Dendritic cell treated with granulocyte-macrophage colony-stimulating factor and Interleukin-4, amounts not matched to agents 40 ng/mL and 50 ng/mL, for 4 days (primary cell): ENCODE measurements around the gene SEC31A.
"Not testable (repeated sequence)": the region's sequence is repeated elsewhere in the genome, so short reads cannot be mapped to it uniquely, and the experiment has no call there.

Source experiments
- H3K27ac Mint-ChIP-seq: one replicate; pipeline ENCODE4 v1.8.0; 2022; ENCODE audit warnings: mild to moderate bottlenecking, mixed read lengths
- H3K27me3 Mint-ChIP-seq: one replicate; pipeline ENCODE4 v1.8.0; 2022; ENCODE audit warnings: mild to moderate bottlenecking, mixed read lengths
- H3K36me3 Mint-ChIP-seq: one replicate; pipeline ENCODE4 v1.8.0; 2022; ENCODE audit warnings: low read depth, mixed read lengths
- H3K4me1 Mint-ChIP-seq: one replicate; pipeline ENCODE4 v1.8.0; 2022; ENCODE audit warnings: low read depth, mixed read lengths
- H3K4me3 Mint-ChIP-seq: one replicate; pipeline ENCODE4 v1.8.0; 2022; ENCODE audit warnings: mild to moderate bottlenecking, moderate library complexity, mixed read lengths
- H3K9me3 Mint-ChIP-seq: one replicate; pipeline ENCODE4 v1.8.0; 2022; ENCODE audit warnings: mixed read lengths
- intact Hi-C: fragments of 100-400 bp; cut with micrococcal nuclease; formaldehyde crosslinking; loops from one replicate; pipeline ENCODE4 v1.15.0; 2022

The SEC31A gene

DNA sequence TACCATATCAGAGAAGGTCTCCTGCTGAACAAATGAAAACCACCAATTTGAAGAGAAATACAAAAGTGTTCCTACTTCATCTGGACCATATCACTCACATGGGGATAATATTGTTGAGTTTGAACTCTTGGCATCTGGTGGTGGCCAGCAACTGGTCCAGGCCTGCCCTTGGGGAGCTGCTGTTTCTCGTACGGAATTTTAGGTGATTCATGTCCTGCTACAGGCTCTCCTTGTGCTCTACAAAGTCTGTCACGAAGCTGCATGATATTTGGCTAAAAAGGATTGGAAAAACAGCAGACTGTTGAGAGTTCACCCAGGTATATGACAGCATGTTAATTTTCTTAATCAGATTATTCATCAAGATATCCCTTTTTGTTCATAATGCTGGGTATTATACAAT is 42.2 kb downstream of the SEC31A start:
- Mint-ChIP-seq H3K4me1 (no peaks in the 10 kb centered on the region), H3K36me3 (peaks cover 90% of the 10 kb centered on the region), H3K9me3 (no peaks in the 10 kb centered on the region), H3K27me3 (no peaks in the 10 kb centered on the region), H3K4me3 (no peak overlapping the region), H3K27ac (no peak overlapping the region)
- intact Hi-C loops: no loop called here

DNA sequence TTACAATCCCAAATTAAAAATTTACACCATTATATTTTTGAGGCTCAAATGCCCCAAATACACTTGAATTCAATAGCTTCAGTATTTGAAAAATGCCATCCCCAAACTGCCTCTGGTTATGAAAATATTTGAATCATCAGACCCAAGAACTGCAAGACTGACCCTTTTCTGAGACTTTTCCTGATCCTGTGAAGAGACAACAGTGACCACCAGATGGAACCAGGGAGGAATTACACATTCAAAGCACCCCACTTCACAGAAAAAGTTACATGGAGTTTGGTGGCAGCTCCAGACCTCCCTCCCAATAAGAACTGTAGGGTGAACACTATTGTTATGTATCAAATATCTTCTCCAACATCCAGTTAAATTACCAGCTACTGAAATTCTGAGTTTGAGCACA is 48.4 kb downstream of the SEC31A start:
- H3K36me3 Mint-ChIP-seq: peaks cover 90% of the 10 kb centered on the region
- H3K4me1 Mint-ChIP-seq: no peaks in the 10 kb centered on the region
- H3K9me3 Mint-ChIP-seq: no peaks in the 10 kb centered on the region
- no peaks in the 10 kb centered on the region for H3K27me3 Mint-ChIP-seq
- H3K4me3 Mint-ChIP-seq: no peak overlapping the region
- no peak overlapping the region for H3K27ac Mint-ChIP-seq
- intact Hi-C loops: no loop called here

DNA sequence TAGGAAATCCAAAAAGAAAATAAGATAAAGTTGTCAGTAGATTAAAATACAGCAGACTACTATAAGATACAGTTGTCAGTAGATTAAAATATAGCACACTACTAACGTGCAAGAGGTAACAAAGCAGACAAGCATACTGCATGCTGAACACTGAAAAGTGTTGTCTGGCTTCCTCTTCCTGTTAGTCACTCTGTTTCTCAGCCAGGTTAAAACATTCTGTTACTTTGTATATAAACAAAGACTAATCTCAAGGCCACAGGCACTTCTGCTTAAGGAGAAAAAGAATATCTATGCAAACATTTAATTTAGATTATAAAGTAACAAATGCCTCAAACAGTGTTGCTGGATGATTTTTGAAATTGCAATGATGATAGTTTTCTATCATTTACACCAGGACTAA is 51.3 kb downstream of the SEC31A start:
- no peaks in the 10 kb centered on the region for H3K27me3 Mint-ChIP-seq
- no peak overlapping the region for H3K27ac Mint-ChIP-seq
- peaks cover 87% of the 10 kb centered on the region for H3K36me3 Mint-ChIP-seq
- no peak overlapping the region for H3K4me3 Mint-ChIP-seq
- no peaks in the 10 kb centered on the region for H3K9me3 Mint-ChIP-seq
- intact Hi-C loops: no loop called here
- no peaks in the 10 kb centered on the region for H3K4me1 Mint-ChIP-seq

DNA sequence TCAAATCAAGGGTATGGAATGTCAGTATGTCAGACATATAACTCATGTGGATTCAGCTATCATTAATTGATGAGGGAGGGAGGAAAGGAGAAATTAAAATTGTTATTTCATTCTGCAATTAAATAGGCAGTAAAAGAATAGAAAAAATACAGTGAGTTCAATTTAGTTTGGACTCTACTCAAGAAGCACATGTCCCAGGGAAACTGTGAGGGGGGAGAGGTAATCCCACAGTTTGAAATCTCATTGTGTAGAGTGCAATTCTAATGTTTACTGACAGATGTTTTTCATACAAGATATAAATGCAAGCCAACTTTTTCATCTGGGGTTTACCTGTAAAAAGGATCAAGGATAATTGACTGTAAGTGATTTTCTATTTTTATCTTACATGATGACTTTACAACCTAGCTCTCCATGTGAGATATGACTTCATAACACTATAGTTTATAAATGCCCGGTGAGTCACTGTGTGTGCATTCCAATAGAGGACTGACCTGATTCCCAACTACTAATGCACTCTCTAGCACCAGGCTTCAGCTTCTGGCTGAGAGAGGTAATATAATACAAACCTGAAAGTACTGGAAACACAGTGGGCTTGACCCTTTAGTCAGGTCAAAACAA is 57.1 kb downstream of the SEC31A start:
- intact Hi-C loops: no loop called here
- Mint-ChIP-seq H3K27me3 (no peaks in the 10 kb centered on the region), H3K27ac (no peak overlapping the region), H3K36me3 (peaks cover 74% of the 10 kb centered on the region), H3K4me3 (no peak overlapping the region), H3K9me3 (no peaks in the 10 kb centered on the region), H3K4me1 (no peaks in the 10 kb centered on the region)

DNA sequence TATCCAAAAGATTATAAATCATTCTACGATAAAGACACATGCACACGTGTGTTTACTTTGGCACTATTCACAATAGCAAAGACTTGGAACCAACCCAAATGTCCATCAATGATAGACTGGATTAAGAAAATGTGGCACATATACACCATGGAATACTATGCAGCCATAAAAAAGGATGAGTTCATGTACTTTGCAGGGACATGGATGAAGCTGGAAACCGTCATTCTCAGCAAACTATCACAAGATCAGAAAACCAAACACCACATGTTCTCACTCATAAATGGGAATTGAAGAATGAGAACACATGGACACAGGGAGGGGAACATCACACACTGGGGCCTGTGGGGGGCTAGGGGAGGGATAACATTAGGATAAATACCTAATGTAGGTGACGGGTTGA is 57.9 kb downstream of the SEC31A start:
- H3K4me3 Mint-ChIP-seq, intact Hi-C loops, H3K4me1 Mint-ChIP-seq, H3K27ac Mint-ChIP-seq, H3K27me3 Mint-ChIP-seq, H3K9me3 Mint-ChIP-seq: not testable (repeated sequence)
- H3K36me3 Mint-ChIP-seq: peaks cover 70% of the 10 kb centered on the region

DNA sequence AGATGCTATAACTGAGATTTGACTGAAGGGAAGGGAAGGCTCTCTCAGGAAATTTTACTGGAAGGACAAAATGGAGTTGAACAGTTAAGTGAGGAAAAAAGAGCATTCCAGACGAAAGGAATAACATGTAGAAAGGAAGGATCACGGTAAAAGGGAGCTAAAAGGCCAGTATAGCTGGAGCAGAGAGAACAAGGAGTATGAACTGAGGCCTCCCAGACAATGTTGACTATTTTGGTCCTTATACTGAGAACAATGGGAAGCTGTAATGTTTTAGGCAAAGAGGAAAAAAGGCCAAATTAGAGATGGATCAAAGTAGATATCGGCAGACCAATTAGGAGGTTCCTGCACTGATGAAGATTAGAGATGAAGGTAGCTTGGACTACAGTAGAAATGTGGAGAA is 65.5 kb downstream of the SEC31A start:
- H3K27ac Mint-ChIP-seq: no peak overlapping the region
- intact Hi-C loops: loop anchor here (10.0 kb wide), 1 partner anchor 361 kb away; no protein-coding TSS in a partner anchor
- no peaks in the 10 kb centered on the region for H3K4me1 Mint-ChIP-seq
- no peaks in the 10 kb centered on the region for H3K27me3 Mint-ChIP-seq
- H3K4me3 Mint-ChIP-seq: no peak overlapping the region
- peaks cover 79% of the 10 kb centered on the region for H3K36me3 Mint-ChIP-seq
- H3K9me3 Mint-ChIP-seq: no peaks in the 10 kb centered on the region

DNA sequence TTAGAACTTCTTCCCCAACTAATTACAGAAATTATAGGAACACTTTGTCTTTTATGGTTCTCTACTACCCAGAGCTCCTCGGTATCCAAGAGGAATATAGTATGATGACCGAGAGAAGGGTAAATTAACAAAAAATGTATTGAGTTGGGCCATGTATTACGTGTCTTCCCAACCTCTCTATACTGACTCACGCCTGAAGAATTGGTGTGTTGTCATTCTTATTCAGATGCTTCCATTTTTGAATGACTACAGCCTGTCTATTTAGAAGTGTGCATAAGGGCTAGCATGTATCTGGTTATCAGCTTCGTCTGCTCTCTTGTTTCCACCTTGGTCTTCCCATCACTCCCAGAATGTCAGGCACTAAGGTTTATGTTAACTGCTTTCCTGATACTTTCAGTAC is 67.9 kb downstream of the SEC31A start:
- Mint-ChIP-seq H3K27ac (no peak overlapping the region), H3K4me3 (no peak overlapping the region), H3K27me3 (no peaks in the 10 kb centered on the region), H3K36me3 (peaks cover 95% of the 10 kb centered on the region), H3K9me3 (no peaks in the 10 kb centered on the region), H3K4me1 (no peaks in the 10 kb centered on the region)
- intact Hi-C loops: loop anchor here (10.0 kb wide), 1 partner anchor 358 kb away; no protein-coding TSS in a partner anchor

- Mint-ChIP-seq H3K4me3 (no peak overlapping the region), H3K36me3 (peaks cover 95% of the 10 kb centered on the region), H3K4me1 (no peaks in the 10 kb centered on the region), H3K27me3 (no peaks in the 10 kb centered on the region), H3K27ac (no peak overlapping the region), H3K9me3 (no peaks in the 10 kb centered on the region)
- intact Hi-C loops: loop anchor here (10.0 kb wide), 1 partner anchor 356 kb away; no protein-coding TSS in a partner anchor
Observed at GRCh38 chr4:82820689-82821088, 70.3 kb downstream of the SEC31A start.

DNA sequence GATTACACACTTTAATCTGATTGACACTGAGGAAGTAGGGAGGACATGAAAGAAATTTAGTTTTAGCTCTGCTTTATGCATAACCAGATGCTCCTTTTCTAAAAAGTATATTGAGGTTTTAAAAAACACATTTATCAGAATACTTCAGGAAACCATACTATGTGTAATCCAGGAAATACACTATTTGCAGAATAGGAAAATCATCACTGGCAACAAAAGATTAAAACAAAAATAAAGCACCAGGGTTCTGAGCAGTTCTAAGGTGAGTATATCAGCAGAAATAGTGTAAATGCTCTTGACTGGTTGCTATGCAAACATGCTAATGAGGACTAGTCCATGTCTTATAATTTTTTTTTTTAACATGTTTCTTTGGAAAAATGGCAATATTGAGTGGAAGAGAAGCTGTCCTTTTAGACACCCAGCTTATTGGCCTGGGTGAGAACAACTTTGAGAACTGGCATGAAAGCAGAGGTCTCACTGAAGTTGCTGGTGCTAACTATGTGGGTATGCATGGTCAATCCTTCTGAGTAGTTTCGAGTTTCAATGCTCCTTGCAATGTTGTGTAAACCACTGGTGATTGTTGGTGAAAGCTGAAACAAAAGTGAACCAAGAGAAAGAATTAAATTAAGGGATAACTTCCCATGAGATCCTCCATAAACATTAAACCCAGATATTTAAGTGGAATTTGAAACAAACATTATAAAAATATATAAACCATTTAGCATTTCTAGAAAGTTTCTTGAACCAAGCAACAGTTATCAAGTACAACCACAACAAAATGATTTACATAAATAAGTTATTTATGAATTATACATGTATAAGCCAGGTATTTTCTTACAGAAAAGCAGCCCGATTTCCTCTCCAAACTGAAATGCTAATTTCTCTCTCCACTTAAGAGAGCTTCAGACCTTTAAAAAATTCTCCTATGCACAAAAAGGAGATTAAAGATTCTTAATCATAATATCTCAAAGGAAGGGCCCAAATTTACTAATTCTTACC is 72.0 kb downstream of the SEC31A start:
- intact Hi-C loops: no loop called here
- H3K36me3 Mint-ChIP-seq: peaks cover 79% of the 10 kb centered on the region
- no peaks in the 10 kb centered on the region for H3K4me1 Mint-ChIP-seq
- no peaks in the 10 kb centered on the region for H3K27me3 Mint-ChIP-seq
- no peak overlapping the region for H3K4me3 Mint-ChIP-seq
- no peaks in the 10 kb centered on the region for H3K9me3 Mint-ChIP-seq
- H3K27ac Mint-ChIP-seq: no peak overlapping the region

DNA sequence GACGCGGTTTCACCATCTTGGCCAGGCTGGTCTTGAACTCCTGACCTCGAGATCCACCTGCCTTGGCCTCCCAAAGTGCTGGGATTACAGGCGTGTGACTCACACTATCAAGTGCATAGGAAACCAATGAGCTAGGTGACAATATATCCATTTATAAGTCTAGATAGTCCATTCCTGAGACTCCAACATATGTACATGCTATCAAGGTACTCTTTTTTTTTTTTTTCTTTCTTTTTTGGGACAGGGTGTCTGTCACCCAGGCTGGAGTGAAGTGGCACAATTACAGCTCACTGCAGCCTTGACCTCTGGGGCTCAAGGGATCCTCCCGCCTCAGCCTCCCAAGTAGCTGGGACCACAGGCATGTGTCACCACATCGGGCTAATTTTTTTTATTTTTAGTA is 74.1 kb downstream of the SEC31A start:
- H3K4me1 Mint-ChIP-seq, H3K27ac Mint-ChIP-seq, H3K27me3 Mint-ChIP-seq, H3K9me3 Mint-ChIP-seq, intact Hi-C loops, H3K4me3 Mint-ChIP-seq: not testable (repeated sequence)
- H3K36me3 Mint-ChIP-seq: peaks cover 60% of the 10 kb centered on the region

GRCh38 chr4:82814034-82814433 is 76.9 kb downstream of the SEC31A start:
- no peak overlapping the region for H3K27ac Mint-ChIP-seq
- H3K4me3 Mint-ChIP-seq: no peak overlapping the region
- no peaks in the 10 kb centered on the region for H3K9me3 Mint-ChIP-seq
- H3K4me1 Mint-ChIP-seq: no peaks in the 10 kb centered on the region
- intact Hi-C loops: no loop called here
- H3K27me3 Mint-ChIP-seq: no peaks in the 10 kb centered on the region
- H3K36me3 Mint-ChIP-seq: peaks cover 31% of the 10 kb centered on the region

GRCh38 chr4:82811838-82812341 is 79.1 kb downstream of the SEC31A start:
- H3K27ac Mint-ChIP-seq: no peak overlapping the region
- no peaks in the 10 kb centered on the region for H3K27me3 Mint-ChIP-seq
- intact Hi-C loops: no loop called here
- peaks cover 10% of the 10 kb centered on the region for H3K36me3 Mint-ChIP-seq
- no peaks in the 10 kb centered on the region for H3K4me1 Mint-ChIP-seq
- H3K9me3 Mint-ChIP-seq: no peaks in the 10 kb centered on the region
- no peak overlapping the region for H3K4me3 Mint-ChIP-seq

- Mint-ChIP-seq H3K4me1 (no peaks in the 10 kb centered on the region), H3K27me3 (no peaks in the 10 kb centered on the region)
Observed at GRCh38 chr4:82811392-82811791, 79.6 kb downstream of the SEC31A start.

GRCh38 chr4:82810176-82810575 is 80.8 kb downstream of the SEC31A start:
- Mint-ChIP-seq H3K4me3 (no peak overlapping the region), H3K4me1 (no peaks in the 10 kb centered on the region), H3K27ac (no peak overlapping the region), H3K27me3 (no peaks in the 10 kb centered on the region), H3K36me3 (no peaks in the 10 kb centered on the region), H3K9me3 (no peaks in the 10 kb centered on the region)
- intact Hi-C loops: no loop called here

More at GRCh38 chr4:82811392-82811791, 79.6 kb downstream of the SEC31A start:
- Mint-ChIP-seq H3K36me3 (peaks cover 5% of the 10 kb centered on the region), H3K27ac (no peak overlapping the region), H3K9me3 (no peaks in the 10 kb centered on the region), H3K4me3 (no peak overlapping the region)
- intact Hi-C loops: no loop called here
